SU-DHL-6 (cell line): Measurements from ENCODE around the gene KCNH8.

Experiments used
- H2AFZ ChIP-seq: fragments of 200-600 bp; sonication (generic); 2 replicates; pipeline ENCODE4 v1.6.1; 2014; ENCODE audit warnings: low read depth, mild to moderate bottlenecking, moderate library complexity, mixed read lengths, antibody characterized with exemption, low read length; ENCODE audit not compliant: severe bottlenecking
- H3F3A ChIP-seq: fragments of 200-600 bp; shearing (Covaris generic); 2 replicates; pipeline ENCODE4 v1.6.0; 2016; ENCODE audit warnings: antibody characterized with exemption, mild to moderate bottlenecking; ENCODE audit not compliant: insufficient read depth
- H3K27ac ChIP-seq: fragments of 200-600 bp; sonication (generic); 2 replicates; pipeline ENCODE4 v1.5.1; 2016; ENCODE audit warnings: low read depth, mild to moderate bottlenecking, low read length, moderate library complexity, mixed read lengths
- H3K27me3 ChIP-seq: fragments of 200-600 bp; sonication (generic), shearing (Covaris generic); 2 replicates; pipeline ENCODE4 v1.6.0; 2014; ENCODE audit warnings: mild to moderate bottlenecking, low read length
- H3K36me3 ChIP-seq: fragments of 200-600 bp; sonication (generic); 2 replicates; pipeline ENCODE4 v1.6.1; 2014; ENCODE audit warnings: mild to moderate bottlenecking, low read length, mixed read lengths
- H3K4me2 ChIP-seq: fragments of 300-600, 200-600 bp; shearing (Covaris generic), sonication (generic); 2 replicates; pipeline ENCODE4 v1.6.0; 2014; ENCODE audit warnings: low read length, low read depth, mild to moderate bottlenecking; ENCODE audit not compliant: poor library complexity, severe bottlenecking
- H3K4me3 ChIP-seq: fragments of 200-600 bp; sonication (generic); 2 replicates; pipeline ENCODE4 v1.5.1; 2014; ENCODE audit warnings: antibody characterized with exemption, low read length, mild to moderate bottlenecking, mixed read lengths; ENCODE audit not compliant: insufficient read depth, poor library complexity, severe bottlenecking
- H3K79me2 ChIP-seq: fragments of 200-600 bp; sonication (generic); 2 replicates; pipeline ENCODE4 v1.6.1; 2014; ENCODE audit warnings: mild to moderate bottlenecking, low read length, moderate library complexity; ENCODE audit not compliant: insufficient read depth
- H3K9ac ChIP-seq: fragments of 200-600 bp; sonication (generic); 2 replicates; pipeline ENCODE4 v1.7.0; 2014; ENCODE audit warnings: mild to moderate bottlenecking, low read length
- H3K9me2 ChIP-seq: fragments of 200-600 bp; sonication (generic); replicated peaks from 2 replicates; pipeline ENCODE4 v1.6.1; 2014; ENCODE audit warnings: low read length; ENCODE audit not compliant: insufficient read depth
- H3K9me3 ChIP-seq: fragments of 200-600 bp; sonication (generic); 2 replicates; pipeline ENCODE4 v1.6.1; 2014; ENCODE audit warnings: low read length, mixed read lengths; ENCODE audit not compliant: insufficient read depth
- H4K20me1 ChIP-seq: fragments of 200-600 bp; sonication (generic); 2 replicates; pipeline ENCODE4 v1.6.1; 2014; ENCODE audit warnings: low read depth, mild to moderate bottlenecking, antibody characterized with exemption, low read length, moderate library complexity, mixed read lengths
- CTCF ChIP-seq: fragments of 200-600 bp; sonication (generic); IDR thresholded peaks from one replicate; pipeline ENCODE4 v1.5.1; 2017; ENCODE audit warnings: antibody characterized with exemption, mild to moderate bottlenecking, low read length, moderate library complexity; ENCODE audit not compliant: insufficient read depth, poor library complexity, severe bottlenecking
- EZH2phosphoT487 ChIP-seq: fragments of 200-600 bp; sonication (generic), shearing (Covaris generic); conservative IDR thresholded peaks from 2 replicates; pipeline ENCODE4 v1.6.1; 2018; ENCODE audit warnings: mild to moderate bottlenecking, antibody characterized with exemption, low read length, moderate library complexity, mixed read lengths

The KCNH8 gene

GRCh38 chr3:19220311-19220710 is 72.0 kb downstream of the KCNH8 start:
- H3F3A ChIP-seq: no peaks in the 10 kb centered on the region
- TF ChIP-seq CTCF (no peak), EZH2phosphoT487 (no peak)
- no peaks in the 10 kb centered on the region for H3K9me2 ChIP-seq
- no peaks in the 10 kb centered on the region for H3K27me3 ChIP-seq
- H3K4me2 ChIP-seq: no peak overlapping the region
- no peaks in the 10 kb centered on the region for H3K36me3 ChIP-seq
- H3K27ac ChIP-seq: no peak overlapping the region
- H3K4me3 ChIP-seq: no peak overlapping the region
- H2AFZ ChIP-seq: no peak overlapping the region
- H3K79me2 ChIP-seq: no peaks in the 10 kb centered on the region
- H3K9ac ChIP-seq: no peak overlapping the region
- no peaks in the 10 kb centered on the region for H4K20me1 ChIP-seq
- H3K9me3 ChIP-seq: no peaks in the 10 kb centered on the region

- Histone ChIP-seq H3K79me2 (no peaks in the 10 kb centered on the region), H3K9ac (no peak overlapping the region), H3K27ac (no peak overlapping the region), H3K4me3 (no peak overlapping the region), H3F3A (no peaks in the 10 kb centered on the region; the same call in 1 of the 2 replicates), H4K20me1 (no peaks in the 10 kb centered on the region), H3K9me3 (no peaks in the 10 kb centered on the region), H3K27me3 (no peaks in the 10 kb centered on the region), H3K4me2 (no peak overlapping the region), H3K9me2 (no peaks in the 10 kb centered on the region), H3K36me3 (no peaks in the 10 kb centered on the region), H2AFZ (no peak overlapping the region)
- TF ChIP-seq EZH2phosphoT487 (no peak), CTCF (no peak)
Measured at GRCh38 chr3:19221081-19221480, 72.8 kb downstream of the KCNH8 start.

GRCh38 chr3:19226479-19226878 is 78.2 kb downstream of the KCNH8 start:
- no peak for TF ChIP-seq CTCF
- TF ChIP-seq EZH2phosphoT487: no peak
- H3K9me3 ChIP-seq: no peaks in the 10 kb centered on the region
- no peak overlapping the region for H3K4me3 ChIP-seq
- H3K27me3 ChIP-seq: no peaks in the 10 kb centered on the region
- H3K4me2 ChIP-seq: no peak overlapping the region
- H2AFZ ChIP-seq: no peak overlapping the region
- no peaks in the 10 kb centered on the region for H3K79me2 ChIP-seq
- H4K20me1 ChIP-seq: no peaks in the 10 kb centered on the region
- H3K36me3 ChIP-seq: no peaks in the 10 kb centered on the region
- no peak overlapping the region for H3K27ac ChIP-seq
- H3K9me2 ChIP-seq: no peaks in the 10 kb centered on the region
- no peak overlapping the region for H3K9ac ChIP-seq
- peaks cover 10% of the 10 kb centered on the region; the same call in 1 of the 2 replicates for H3F3A ChIP-seq

GRCh38 chr3:19228167-19228566 is 79.9 kb downstream of the KCNH8 start:
- no peak overlapping the region for H2AFZ ChIP-seq
- no peaks in the 10 kb centered on the region for H3K36me3 ChIP-seq
- H3K4me3 ChIP-seq: no peak overlapping the region
- peaks cover 13% of the 10 kb centered on the region; the same call in 1 of the 2 replicates for H3F3A ChIP-seq
- no peaks in the 10 kb centered on the region for H3K9me3 ChIP-seq
- H3K27me3 ChIP-seq: no peaks in the 10 kb centered on the region
- TF ChIP-seq EZH2phosphoT487 (no peak), CTCF (no peak)
- peak overlapping the region; percentile 51 for H3K4me2 ChIP-seq
- no peaks in the 10 kb centered on the region for H3K9me2 ChIP-seq
- H3K9ac ChIP-seq: no peak overlapping the region
- H3K27ac ChIP-seq: no peak overlapping the region
- no peaks in the 10 kb centered on the region for H4K20me1 ChIP-seq
- H3K79me2 ChIP-seq: no peaks in the 10 kb centered on the region
